Measurements from ENCODE around the gene SLC2A14.
"Not testable (repeated sequence)": the region's sequence is repeated elsewhere in the genome, so short reads cannot be mapped to it uniquely, and the experiment has no call there.

Gene SLC2A14

DNA sequence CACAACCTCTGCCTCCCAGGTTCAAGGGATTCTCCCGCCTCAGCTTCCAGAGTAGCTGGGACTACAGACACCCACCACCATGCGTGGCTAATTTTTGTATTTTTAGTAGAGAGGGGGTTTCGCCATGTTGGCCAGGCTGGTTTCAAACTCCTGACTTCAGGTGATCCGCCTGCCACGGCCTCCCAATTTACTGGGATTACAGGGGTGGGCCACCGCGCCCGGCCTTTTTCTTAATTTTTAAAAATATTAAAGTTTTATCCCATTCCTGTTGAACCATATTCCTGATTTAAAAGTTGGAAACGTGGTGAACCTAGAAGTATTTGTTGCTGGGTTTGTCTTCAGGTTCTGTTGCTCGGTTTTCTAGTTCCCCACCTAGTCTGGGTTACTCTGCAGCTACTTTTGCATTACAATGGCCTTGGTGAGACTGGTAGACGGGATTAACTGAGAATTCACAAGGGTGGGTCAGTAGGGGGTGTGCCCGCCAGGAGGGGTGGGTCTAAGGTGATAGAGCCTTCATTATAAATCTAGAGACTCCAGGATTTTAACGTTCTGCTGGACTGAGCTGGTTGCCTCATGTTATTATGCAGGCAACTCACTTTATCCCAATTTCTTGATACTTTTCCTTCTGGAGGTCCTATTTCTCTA is 83.7 kb downstream of the SLC2A14 start, which contains the start of gene NANOG:
TSS of gene NANOG (plus strand) at position 519 of the 645 bp plus-strand sequence. CDS start 213 bp downstream, outside the sequence.
- peaks cover 27% of the 10 kb centered on the region for H3K27me3 ChIP-seq (replicated peaks; ENCODE audit: control insufficient read depth, insufficient read depth, low read length)
- H3K4me3 ChIP-seq (ENCODE audit: low read length), result peak within 1 kb of the TSS; percentile 48
- DNase-seq (ENCODE audit: low read depth); H3K9ac ChIP-seq (ENCODE audit: low read length); H3K9me3 ChIP-seq (ENCODE audit: control insufficient read depth, low read length); H3K36me3 ChIP-seq (ENCODE audit: control insufficient read depth, insufficient read depth, low read length, severe bottlenecking): not testable (repeated sequence)
- peaks cover 10% of the 10 kb centered on the region for H3K4me1 ChIP-seq (ENCODE audit: control insufficient read depth, insufficient read depth, low read length)

- Histone ChIP-seq H3K36me3 (ENCODE audit: control insufficient read depth, insufficient read depth, low read length, severe bottlenecking) (no peaks in the 10 kb centered on the region), H3K9ac (ENCODE audit: low read length) (no peak overlapping the region), H3K4me1 (ENCODE audit: control insufficient read depth, insufficient read depth, low read length) (peaks cover 10% of the 10 kb centered on the region), H3K9me3 (ENCODE audit: control insufficient read depth, low read length) (no peaks in the 10 kb centered on the region), H3K4me3 (ENCODE audit: low read length) (peak overlapping the region; percentile 48), H3K27me3 (replicated peaks; ENCODE audit: control insufficient read depth, insufficient read depth, low read length) (peaks cover 27% of the 10 kb centered on the region)
- DNase-seq (ENCODE audit: low read depth), result no peak
Measured at GRCh38 chr12:7788294-7788660, 84.4 kb downstream of the SLC2A14 start.

DNA sequence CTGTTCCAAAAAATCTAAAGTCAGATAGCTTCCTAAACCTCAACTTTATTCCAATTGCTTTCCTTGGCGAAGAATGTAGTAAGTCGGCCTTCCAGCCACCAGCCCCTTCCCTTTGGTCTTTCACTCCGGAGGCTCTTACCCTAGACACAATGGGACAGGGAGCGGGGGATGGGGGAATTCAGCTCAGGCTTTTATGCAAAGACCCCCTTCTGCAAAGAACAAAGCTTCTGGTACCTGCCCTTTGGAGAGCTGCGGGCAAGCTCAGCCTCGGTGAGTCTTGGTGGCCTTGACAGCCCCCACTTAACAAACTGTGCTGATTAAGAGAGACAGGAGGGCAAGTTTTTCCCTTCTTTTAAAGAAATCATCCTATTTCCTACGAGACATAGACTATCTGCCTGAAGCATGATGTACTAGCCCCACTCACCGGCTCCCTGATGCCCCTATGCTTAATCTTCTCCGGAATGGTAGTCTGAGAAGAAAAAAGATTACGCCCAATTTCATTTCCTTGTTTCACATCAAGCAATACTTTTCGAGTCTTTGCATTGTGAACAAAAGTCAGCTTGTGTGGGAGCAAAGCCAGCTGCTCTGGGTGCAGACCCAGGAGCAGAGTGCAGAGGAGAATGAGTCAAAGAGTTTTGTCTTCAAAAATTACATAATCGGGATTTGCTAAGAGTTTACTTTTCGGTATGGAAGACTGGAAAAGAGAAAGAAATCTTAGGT is 85.0 kb downstream of the SLC2A14 start:
- Histone ChIP-seq H3K36me3 (ENCODE audit: control insufficient read depth, insufficient read depth, low read length, severe bottlenecking) (no peaks in the 10 kb centered on the region), H3K4me3 (ENCODE audit: low read length) (peak overlapping the region; percentile 48), H3K4me1 (ENCODE audit: control insufficient read depth, insufficient read depth, low read length) (peaks cover 10% of the 10 kb centered on the region), H3K9me3 (ENCODE audit: control insufficient read depth, low read length) (no peaks in the 10 kb centered on the region), H3K9ac (ENCODE audit: low read length) (no peak overlapping the region), H3K27me3 (replicated peaks; ENCODE audit: control insufficient read depth, insufficient read depth, low read length) (peaks cover 27% of the 10 kb centered on the region)
- no peak for DNase-seq (ENCODE audit: low read depth)

GRCh38 chr12:7784701-7785100 is 88.0 kb downstream of the SLC2A14 start:
- H3K9me3 ChIP-seq (ENCODE audit: control insufficient read depth, low read length), result no peaks in the 10 kb centered on the region
- H3K9ac ChIP-seq (ENCODE audit: low read length), result no peak overlapping the region
- H3K4me3 ChIP-seq (ENCODE audit: low read length), result no peak overlapping the region
- no peak for DNase-seq (ENCODE audit: low read depth)
- peaks cover 10% of the 10 kb centered on the region for H3K4me1 ChIP-seq (ENCODE audit: control insufficient read depth, insufficient read depth, low read length)
- no peaks in the 10 kb centered on the region for H3K36me3 ChIP-seq (ENCODE audit: control insufficient read depth, insufficient read depth, low read length, severe bottlenecking)
- H3K27me3 ChIP-seq (replicated peaks; ENCODE audit: control insufficient read depth, insufficient read depth, low read length), result peaks cover 12% of the 10 kb centered on the region

DNA sequence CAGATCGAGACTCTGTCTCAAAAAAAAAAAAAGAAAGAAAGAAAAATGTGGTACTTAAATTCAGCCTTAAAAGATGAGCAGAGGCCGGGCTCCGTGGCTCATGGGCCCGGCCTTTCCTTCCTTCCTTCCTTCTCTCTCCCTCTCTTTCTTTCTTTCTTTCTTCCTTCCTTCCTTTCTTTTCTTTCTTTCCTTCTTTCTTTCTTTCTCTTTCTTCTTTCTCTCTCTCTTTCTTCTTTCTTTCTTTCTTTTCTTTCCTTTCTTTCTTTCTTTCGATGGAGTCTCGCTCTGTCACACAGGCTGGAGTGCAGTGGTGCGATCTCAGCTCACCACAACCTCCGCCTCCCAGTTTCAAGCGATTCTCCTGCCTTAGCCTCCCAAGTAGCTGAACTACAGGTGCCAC is 89.3 kb downstream of the SLC2A14 start:
- H3K9ac ChIP-seq (ENCODE audit: low read length); H3K9me3 ChIP-seq (ENCODE audit: control insufficient read depth, low read length); DNase-seq (ENCODE audit: low read depth); H3K4me1 ChIP-seq (ENCODE audit: control insufficient read depth, insufficient read depth, low read length); H3K36me3 ChIP-seq (ENCODE audit: control insufficient read depth, insufficient read depth, low read length, severe bottlenecking); H3K27me3 ChIP-seq (replicated peaks; ENCODE audit: control insufficient read depth, insufficient read depth, low read length); H3K4me3 ChIP-seq (ENCODE audit: low read length): not testable (repeated sequence)

- no peaks in the 10 kb centered on the region for H3K4me1 ChIP-seq (ENCODE audit: control insufficient read depth, insufficient read depth, low read length)
- H3K9ac ChIP-seq (ENCODE audit: low read length), result no peak overlapping the region
- no peak for DNase-seq (ENCODE audit: low read depth)
- H3K36me3 ChIP-seq (ENCODE audit: control insufficient read depth, insufficient read depth, low read length, severe bottlenecking), result no peaks in the 10 kb centered on the region
- no peaks in the 10 kb centered on the region for H3K9me3 ChIP-seq (ENCODE audit: control insufficient read depth, low read length)
- H3K27me3 ChIP-seq (replicated peaks; ENCODE audit: control insufficient read depth, insufficient read depth, low read length), result no peaks in the 10 kb centered on the region
- H3K4me3 ChIP-seq (ENCODE audit: low read length), result no peak overlapping the region
Measured at GRCh38 chr12:7782055-7782454, 90.7 kb downstream of the SLC2A14 start.

DNA sequence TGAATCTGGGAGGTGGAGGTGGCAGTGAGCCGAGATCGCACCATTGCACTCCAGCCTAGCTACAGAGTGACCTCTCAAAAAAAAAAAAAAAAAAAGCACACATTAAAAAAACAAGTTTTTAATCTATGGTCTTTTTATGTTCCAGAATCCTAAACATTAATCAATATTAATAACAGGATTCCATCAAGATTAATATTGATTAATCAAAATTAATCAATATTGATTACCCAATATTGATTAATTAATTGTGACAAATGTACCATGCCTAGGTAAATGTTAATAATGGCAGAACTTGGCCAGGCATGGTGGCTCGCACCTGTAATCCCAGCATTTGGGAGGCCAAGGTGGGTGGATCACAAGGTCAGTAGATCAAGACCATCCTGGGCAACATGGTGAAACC is 91.4 kb downstream of the SLC2A14 start:
- Histone ChIP-seq H3K9ac (ENCODE audit: low read length) (no peak overlapping the region), H3K36me3 (ENCODE audit: control insufficient read depth, insufficient read depth, low read length, severe bottlenecking) (no peaks in the 10 kb centered on the region), H3K27me3 (replicated peaks; ENCODE audit: control insufficient read depth, insufficient read depth, low read length) (no peaks in the 10 kb centered on the region), H3K4me1 (ENCODE audit: control insufficient read depth, insufficient read depth, low read length) (no peaks in the 10 kb centered on the region), H3K4me3 (ENCODE audit: low read length) (no peak overlapping the region), H3K9me3 (ENCODE audit: control insufficient read depth, low read length) (no peaks in the 10 kb centered on the region)
- no peak for DNase-seq (ENCODE audit: low read depth)

GRCh38 chr12:7769999-7770398 is 102.7 kb downstream of the SLC2A14 start:
- DNase-seq (ENCODE audit: low read depth), result no peak
- no peaks in the 10 kb centered on the region for H3K27me3 ChIP-seq (replicated peaks; ENCODE audit: control insufficient read depth, insufficient read depth, low read length)
- no peaks in the 10 kb centered on the region for H3K4me1 ChIP-seq (ENCODE audit: control insufficient read depth, insufficient read depth, low read length)
- no peaks in the 10 kb centered on the region for H3K36me3 ChIP-seq (ENCODE audit: control insufficient read depth, insufficient read depth, low read length, severe bottlenecking)
- no peak overlapping the region for H3K4me3 ChIP-seq (ENCODE audit: low read length)
- no peak overlapping the region for H3K9ac ChIP-seq (ENCODE audit: low read length)
- no peaks in the 10 kb centered on the region for H3K9me3 ChIP-seq (ENCODE audit: control insufficient read depth, low read length)

Measured in adipocyte (in vitro differentiated cells).